ENCODE measurements around the gene ABCA6.

DNA sequence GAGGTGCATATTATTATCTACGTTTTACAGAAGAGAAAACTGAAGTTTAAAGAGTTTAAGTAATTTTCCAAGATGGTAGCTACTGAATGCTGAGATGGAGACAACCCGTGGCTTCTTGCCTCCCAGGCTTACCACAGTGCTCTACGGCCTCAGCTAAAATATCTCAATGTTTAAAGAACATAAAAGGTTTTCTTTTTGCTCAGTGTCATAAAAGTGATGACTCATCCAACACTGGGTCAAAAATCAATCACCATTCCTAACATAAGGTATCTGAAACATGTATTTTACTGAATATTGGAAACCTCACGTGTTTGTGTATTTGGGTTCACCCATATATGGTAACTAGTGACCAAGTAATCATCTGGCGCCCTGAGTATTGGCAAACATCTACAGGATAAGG, 99.4 kb downstream of the ABCA6 start:
- no peak for TF ChIP-seq TAF1 (IDR thresholded peaks at IDR 0.05; ENCODE audit: borderline replicate concordance, insufficient read depth, low read length)
- no peak for TF ChIP-seq SIN3A (IDR thresholded peaks at IDR 0.05; ENCODE audit: borderline replicate concordance, insufficient read depth, low read length)
- TF ChIP-seq, protein P1, sequence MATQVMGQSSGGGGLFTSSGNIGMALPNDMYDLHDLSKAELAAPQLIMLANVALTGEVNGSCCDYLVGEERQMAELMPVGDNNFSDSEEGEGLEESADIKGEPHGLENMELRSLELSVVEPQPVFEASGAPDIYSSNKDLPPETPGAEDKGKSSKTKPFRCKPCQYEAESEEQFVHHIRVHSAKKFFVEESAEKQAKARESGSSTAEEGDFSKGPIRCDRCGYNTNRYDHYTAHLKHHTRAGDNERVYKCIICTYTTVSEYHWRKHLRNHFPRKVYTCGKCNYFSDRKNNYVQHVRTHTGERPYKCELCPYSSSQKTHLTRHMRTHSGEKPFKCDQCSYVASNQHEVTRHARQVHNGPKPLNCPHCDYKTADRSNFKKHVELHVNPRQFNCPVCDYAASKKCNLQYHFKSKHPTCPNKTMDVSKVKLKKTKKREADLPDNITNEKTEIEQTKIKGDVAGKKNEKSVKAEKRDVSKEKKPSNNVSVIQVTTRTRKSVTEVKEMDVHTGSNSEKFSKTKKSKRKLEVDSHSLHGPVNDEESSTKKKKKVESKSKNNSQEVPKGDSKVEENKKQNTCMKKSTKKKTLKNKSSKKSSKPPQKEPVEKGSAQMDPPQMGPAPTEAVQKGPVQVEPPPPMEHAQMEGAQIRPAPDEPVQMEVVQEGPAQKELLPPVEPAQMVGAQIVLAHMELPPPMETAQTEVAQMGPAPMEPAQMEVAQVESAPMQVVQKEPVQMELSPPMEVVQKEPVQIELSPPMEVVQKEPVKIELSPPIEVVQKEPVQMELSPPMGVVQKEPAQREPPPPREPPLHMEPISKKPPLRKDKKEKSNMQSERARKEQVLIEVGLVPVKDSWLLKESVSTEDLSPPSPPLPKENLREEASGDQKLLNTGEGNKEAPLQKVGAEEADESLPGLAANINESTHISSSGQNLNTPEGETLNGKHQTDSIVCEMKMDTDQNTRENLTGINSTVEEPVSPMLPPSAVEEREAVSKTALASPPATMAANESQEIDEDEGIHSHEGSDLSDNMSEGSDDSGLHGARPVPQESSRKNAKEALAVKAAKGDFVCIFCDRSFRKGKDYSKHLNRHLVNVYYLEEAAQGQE (IDR thresholded peaks at IDR 0.05; ENCODE audit: insufficient read depth in 1 of 2, low read depth in 2 of 2, low read length in 2 of 2), result no peak
- no peak for TF ChIP-seq POLR2AphosphoS5 (IDR thresholded peaks at IDR 0.05; ENCODE audit: low read depth, low read length)

All from PFSK-1 (cell line).